Measurements from ENCODE around the gene ZMYND11. TPM values are rescaled to one million over a fixed set of nuclear protein-coding genes. Genes with fewer than 3 reads are reported as not detected.
A peak's percentile ranks its signal among the peaks of the same experiment; 100 is the strongest.

The ZMYND11 gene
- total RNA-seq, 1 donor from 2014 or later = 49.7 TPM

- no peak for DNase-seq (ENCODE audit: low read depth, low spot score)
- Mint-ChIP-seq H3K27ac (ENCODE audit: unreplicated experiment) (peak overlapping the region; percentile 2), H3K27me3 (ENCODE audit: low read depth) (no peaks in the 10 kb centered on the region), H3K9me3 (no peaks in the 10 kb centered on the region), H3K36me3 (ENCODE audit: low read depth) (peaks cover 4% of the 10 kb centered on the region), H3K4me1 (no peaks in the 10 kb centered on the region), H3K4me3 (no peak overlapping the region)
- no peak for TF ChIP-seq CTCF (conservative IDR thresholded peaks at IDR 0.05)
Observed at GRCh38 chr10:191703-192518, 56.7 kb downstream of the ZMYND11 start.

GRCh38 chr10:194281-194680, 59.0 kb downstream of the ZMYND11 start:
- no peaks in the 10 kb centered on the region for H3K27me3 Mint-ChIP-seq (ENCODE audit: low read depth)
- no peak overlapping the region for H3K27ac Mint-ChIP-seq (ENCODE audit: unreplicated experiment)
- no peak for DNase-seq (ENCODE audit: low read depth, low spot score)
- H3K9me3 Mint-ChIP-seq = no peaks in the 10 kb centered on the region
- H3K4me3 Mint-ChIP-seq = no peak overlapping the region
- no peaks in the 10 kb centered on the region for H3K4me1 Mint-ChIP-seq
- H3K36me3 Mint-ChIP-seq (ENCODE audit: low read depth) = no peaks in the 10 kb centered on the region
- no peak for TF ChIP-seq CTCF (conservative IDR thresholded peaks at IDR 0.05)

GRCh38 chr10:200405-200804, 65.2 kb downstream of the ZMYND11 start:
- H3K4me1 Mint-ChIP-seq = no peaks in the 10 kb centered on the region
- peaks cover 2% of the 10 kb centered on the region for H3K36me3 Mint-ChIP-seq (ENCODE audit: low read depth)
- no peak overlapping the region for H3K4me3 Mint-ChIP-seq
- no peak for TF ChIP-seq CTCF (conservative IDR thresholded peaks at IDR 0.05)
- H3K27me3 Mint-ChIP-seq (ENCODE audit: low read depth) = no peaks in the 10 kb centered on the region
- H3K27ac Mint-ChIP-seq (ENCODE audit: unreplicated experiment) = no peak overlapping the region
- no peak for DNase-seq (ENCODE audit: low read depth, low spot score)
- H3K9me3 Mint-ChIP-seq = no peaks in the 10 kb centered on the region

GRCh38 chr10:201328-201771, 66.1 kb downstream of the ZMYND11 start:
- H3K4me1 Mint-ChIP-seq = no peaks in the 10 kb centered on the region
- no peak for TF ChIP-seq CTCF (conservative IDR thresholded peaks at IDR 0.05)
- no peaks in the 10 kb centered on the region for H3K27me3 Mint-ChIP-seq (ENCODE audit: low read depth)
- no peak overlapping the region for H3K27ac Mint-ChIP-seq (ENCODE audit: unreplicated experiment)
- H3K36me3 Mint-ChIP-seq (ENCODE audit: low read depth) = peaks cover 2% of the 10 kb centered on the region
- DNase-seq (ENCODE audit: low read depth, low spot score) = no peak
- H3K4me3 Mint-ChIP-seq = no peak overlapping the region
- H3K9me3 Mint-ChIP-seq = no peaks in the 10 kb centered on the region

GRCh38 chr10:208616-209015, 73.4 kb downstream of the ZMYND11 start:
- H3K27ac Mint-ChIP-seq (ENCODE audit: unreplicated experiment) = no peak overlapping the region
- no peak for DNase-seq (ENCODE audit: low read depth, low spot score)
- no peaks in the 10 kb centered on the region for H3K4me1 Mint-ChIP-seq
- H3K4me3 Mint-ChIP-seq = no peak overlapping the region
- no peak for TF ChIP-seq CTCF (conservative IDR thresholded peaks at IDR 0.05)
- no peaks in the 10 kb centered on the region for H3K9me3 Mint-ChIP-seq
- no peaks in the 10 kb centered on the region for H3K27me3 Mint-ChIP-seq (ENCODE audit: low read depth)
- peaks cover 28% of the 10 kb centered on the region for H3K36me3 Mint-ChIP-seq (ENCODE audit: low read depth)
